ENCODE measurements around the gene FADS2.

GRCh38 chr11:61870541-61871031 is 42.5 kb downstream of the FADS2 start:
- no peak for TF ChIP-seq CTCF (IDR thresholded peaks at IDR 0.05; ENCODE audit: low read depth, low read length, poor library complexity, severe bottlenecking)
- TF ChIP-seq EZH2phosphoT487 (IDR thresholded peaks at IDR 0.05; ENCODE audit: borderline replicate concordance, low read length), result no peak
